Stomach smooth muscle (tissue), 2 donors: Measurements from ENCODE around the gene C4orf54.

ENCODE experiments used
- H3K27ac ChIP-seq: one replicate; pipeline ENCODE4 v1.7.0; 2013; ENCODE audit warnings: mild to moderate bottlenecking, low read length, inconsistent platforms
- H3K27me3 ChIP-seq, 2 donors: one replicate each; pipeline ENCODE4 v1.7.0; 2013; ENCODE audit warnings: low read length in 2 of 2; ENCODE audit not compliant: insufficient read depth in 2 of 2, control insufficient read depth in 1 of 2
- H3K36me3 ChIP-seq, 2 donors: one replicate each; pipeline ENCODE4 v1.7.0; 2013; ENCODE audit warnings: low read length in 2 of 2; ENCODE audit not compliant: control insufficient read depth in 2 of 2, insufficient read depth in 2 of 2
- H3K4me1 ChIP-seq: one replicate; pipeline ENCODE4 v1.7.0; 2013; ENCODE audit warnings: low read length; ENCODE audit not compliant: control insufficient read depth, insufficient read depth
- H3K4me3 ChIP-seq, 2 donors: one replicate each; pipeline ENCODE4 v1.7.0; 2013; ENCODE audit warnings: low read length in 2 of 2
- H3K9ac ChIP-seq, 2 donors: one replicate each; pipeline ENCODE4 v1.7.0; 2013; ENCODE audit warnings: low read length in 2 of 2, mild to moderate bottlenecking in 1 of 2
- H3K9me3 ChIP-seq, 2 donors: one replicate each; pipeline ENCODE4 v1.7.0; 2013; ENCODE audit warnings: low read length in 2 of 2; ENCODE audit not compliant: control insufficient read depth in 2 of 2
- donor health status: healthy.
- donor health status: Pancreatic carcinoma.

Gene C4orf54

GRCh38 chr4:99652596-99653436 is 4.8 kb downstream of the C4orf54 start:
- Histone ChIP-seq H3K4me1 (peaks cover 4% of the 10 kb centered on the region), H3K9ac (no peak overlapping the region), H3K27me3 (no peaks in the 10 kb centered on the region), H3K36me3 (no peaks in the 10 kb centered on the region), H3K4me3 (no peak overlapping the region), H3K27ac (no peak overlapping the region), H3K9me3 (no peaks in the 10 kb centered on the region)

DNA sequence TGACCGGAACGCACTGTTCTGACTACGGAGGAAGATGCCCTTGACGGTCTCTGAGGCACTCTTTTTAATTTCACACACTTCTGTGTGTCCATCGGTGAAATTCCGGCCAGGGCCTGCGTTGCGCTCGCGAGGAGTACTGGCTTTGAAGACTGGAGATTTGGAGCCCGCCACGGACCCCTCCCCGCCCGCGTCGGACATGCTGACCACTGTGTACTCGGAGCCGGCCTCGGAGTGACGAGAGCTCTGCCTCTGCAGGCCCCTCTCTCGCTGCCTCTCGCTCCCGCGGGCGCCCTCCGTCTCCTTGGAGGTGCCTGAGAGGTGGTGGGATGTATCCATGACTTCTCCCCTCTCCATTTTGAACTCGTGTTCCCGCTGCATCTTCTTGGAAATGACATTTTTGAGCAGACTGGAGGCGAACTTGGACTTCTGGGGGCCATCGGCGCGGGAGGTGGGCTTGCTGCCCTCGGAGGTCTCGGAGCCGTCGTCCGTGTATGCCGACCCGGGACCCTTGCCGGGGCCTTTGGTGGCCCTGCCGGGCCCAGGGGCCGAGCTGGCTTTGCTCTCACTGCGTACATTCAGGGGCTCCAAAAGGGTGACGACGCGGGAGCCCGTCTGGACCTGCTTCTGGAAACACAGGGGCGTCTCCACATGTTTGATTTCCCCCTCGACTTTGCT is 5.7 kb downstream of the C4orf54 start:
- Histone ChIP-seq H3K4me3 (no peak overlapping the region), H3K4me1 (peaks cover 4% of the 10 kb centered on the region), H3K27me3 (no peaks in the 10 kb centered on the region), H3K9me3 (no peaks in the 10 kb centered on the region), H3K9ac (no peak overlapping the region), H3K36me3 (no peaks in the 10 kb centered on the region), H3K27ac (no peak overlapping the region)

- no peak overlapping the region for H3K27ac ChIP-seq
- no peak overlapping the region for H3K4me3 ChIP-seq
- H3K36me3 ChIP-seq: no peaks in the 10 kb centered on the region
- no peaks in the 10 kb centered on the region for H3K27me3 ChIP-seq
- peaks cover 6% of the 10 kb centered on the region for H3K4me1 ChIP-seq
- H3K9ac ChIP-seq: no peak overlapping the region
- no peaks in the 10 kb centered on the region for H3K9me3 ChIP-seq
Observed at GRCh38 chr4:99651016-99651769, 6.4 kb downstream of the C4orf54 start.

DNA sequence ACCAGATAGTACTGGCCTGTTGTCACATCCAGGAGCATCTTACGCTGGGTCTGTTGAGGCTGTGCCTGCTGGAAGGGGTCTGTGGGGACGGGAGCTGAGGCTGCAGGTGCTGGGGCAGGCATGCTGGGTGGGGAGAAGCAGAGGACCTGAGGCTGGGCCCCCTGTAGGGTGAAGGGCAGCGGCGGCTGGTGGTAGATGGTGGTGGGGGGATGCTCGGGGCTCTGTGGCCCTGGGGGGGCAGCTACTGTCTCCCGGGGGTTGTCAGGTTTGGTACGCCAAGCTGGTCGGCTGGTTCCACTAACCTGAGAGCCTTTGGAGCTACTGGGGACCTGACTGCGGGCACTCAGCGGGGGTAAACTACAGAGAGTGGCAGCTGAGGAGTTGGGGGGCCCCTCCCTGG is 7.8 kb downstream of the C4orf54 start:
- peaks cover 7% of the 10 kb centered on the region for H3K4me1 ChIP-seq
- H3K36me3 ChIP-seq: no peaks in the 10 kb centered on the region
- no peak overlapping the region for H3K9ac ChIP-seq
- no peaks in the 10 kb centered on the region for H3K27me3 ChIP-seq
- no peaks in the 10 kb centered on the region for H3K9me3 ChIP-seq
- no peak overlapping the region for H3K4me3 ChIP-seq
- H3K27ac ChIP-seq: no peak overlapping the region

DNA sequence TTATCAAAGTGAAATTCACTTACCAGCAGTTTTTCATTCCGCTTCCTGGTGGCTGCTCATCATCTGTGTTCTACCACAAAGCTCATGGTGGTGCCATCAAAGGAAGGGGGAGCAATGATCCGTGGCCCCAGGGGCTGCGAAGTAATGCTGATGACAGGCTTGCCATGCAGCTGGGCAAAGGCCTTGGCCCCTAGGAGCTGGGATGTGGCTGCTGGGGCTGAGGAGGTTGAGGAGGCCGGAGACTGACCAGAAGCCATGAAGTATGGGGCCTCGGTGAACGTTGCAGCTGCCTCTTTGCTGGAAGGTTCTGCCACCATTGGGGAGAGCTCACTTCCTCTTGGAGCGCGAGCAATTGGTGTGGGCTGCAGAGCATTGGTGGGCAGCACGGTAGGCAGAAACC is 8.4 kb downstream of the C4orf54 start:
- Histone ChIP-seq H3K27me3 (no peaks in the 10 kb centered on the region), H3K4me3 (no peak overlapping the region), H3K4me1 (peaks cover 7% of the 10 kb centered on the region), H3K27ac (no peak overlapping the region), H3K36me3 (no peaks in the 10 kb centered on the region), H3K9ac (no peak overlapping the region), H3K9me3 (no peaks in the 10 kb centered on the region)

DNA sequence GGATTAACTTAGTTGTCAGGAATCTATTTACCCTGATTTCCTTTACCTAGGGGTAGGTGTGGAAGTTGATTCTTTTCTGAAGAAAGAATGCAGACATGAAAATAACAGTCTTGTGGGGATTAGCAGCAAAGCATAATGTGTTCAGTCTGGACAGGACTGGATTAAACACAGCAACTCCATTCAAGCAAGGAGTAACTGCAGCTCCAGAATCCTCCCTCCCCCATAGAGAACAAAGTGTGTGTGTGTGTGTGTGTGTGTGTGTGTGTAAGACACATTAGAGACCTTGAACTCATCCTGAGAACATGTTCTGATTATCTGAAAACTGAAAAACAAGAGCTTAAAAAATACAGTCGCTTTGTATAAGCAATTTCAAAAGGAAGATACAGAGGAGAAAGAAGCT is 9.3 kb downstream of the C4orf54 start:
- Histone ChIP-seq H3K9me3 (no peaks in the 10 kb centered on the region), H3K4me1 (peaks cover 9% of the 10 kb centered on the region), H3K27me3 (no peaks in the 10 kb centered on the region), H3K27ac (no peak overlapping the region), H3K36me3 (no peaks in the 10 kb centered on the region), H3K9ac (no peak overlapping the region), H3K4me3 (no peak overlapping the region)

GRCh38 chr4:99647071-99647470 is 10.6 kb downstream of the C4orf54 start:
- H3K27me3 ChIP-seq: no peaks in the 10 kb centered on the region

GRCh38 chr4:99645638-99646037 is 12.0 kb downstream of the C4orf54 start:
- no peak overlapping the region for H3K9ac ChIP-seq
- H3K4me1 ChIP-seq: peaks cover 12% of the 10 kb centered on the region
- H3K36me3 ChIP-seq: no peaks in the 10 kb centered on the region
- H3K27me3 ChIP-seq: no peaks in the 10 kb centered on the region
- H3K27ac ChIP-seq: no peak overlapping the region
- H3K9me3 ChIP-seq: no peaks in the 10 kb centered on the region
- no peak overlapping the region for H3K4me3 ChIP-seq

More at GRCh38 chr4:99647071-99647470, 10.6 kb downstream of the C4orf54 start:
- Histone ChIP-seq H3K4me1 (peaks cover 12% of the 10 kb centered on the region), H3K4me3 (no peak overlapping the region), H3K9ac (no peak overlapping the region), H3K36me3 (no peaks in the 10 kb centered on the region), H3K9me3 (no peaks in the 10 kb centered on the region), H3K27ac (no peak overlapping the region)

DNA sequence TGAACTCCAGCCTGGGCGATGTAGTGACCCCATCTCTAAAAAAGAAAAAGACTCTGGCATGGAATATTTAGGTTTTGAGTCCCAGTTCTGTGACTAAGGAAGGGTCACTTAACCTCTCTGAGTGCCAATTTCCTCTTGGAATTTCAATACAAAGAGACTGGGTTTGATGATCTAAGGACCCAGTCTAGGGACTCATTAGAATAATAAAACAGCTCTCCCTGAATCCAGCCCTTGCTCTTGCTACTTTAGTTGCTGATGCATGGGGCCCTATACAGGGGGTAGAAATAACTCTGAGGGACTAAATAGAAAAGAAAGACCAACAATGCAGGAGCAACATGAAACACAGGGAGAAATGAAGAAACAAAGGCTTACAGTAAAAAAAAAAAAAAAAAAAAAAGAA is 12.6 kb downstream of the C4orf54 start:
- Histone ChIP-seq H3K9ac (no peak overlapping the region), H3K27ac (no peak overlapping the region), H3K27me3 (no peaks in the 10 kb centered on the region), H3K4me1 (peaks cover 12% of the 10 kb centered on the region), H3K9me3 (no peaks in the 10 kb centered on the region), H3K4me3 (no peak overlapping the region), H3K36me3 (no peaks in the 10 kb centered on the region)

DNA sequence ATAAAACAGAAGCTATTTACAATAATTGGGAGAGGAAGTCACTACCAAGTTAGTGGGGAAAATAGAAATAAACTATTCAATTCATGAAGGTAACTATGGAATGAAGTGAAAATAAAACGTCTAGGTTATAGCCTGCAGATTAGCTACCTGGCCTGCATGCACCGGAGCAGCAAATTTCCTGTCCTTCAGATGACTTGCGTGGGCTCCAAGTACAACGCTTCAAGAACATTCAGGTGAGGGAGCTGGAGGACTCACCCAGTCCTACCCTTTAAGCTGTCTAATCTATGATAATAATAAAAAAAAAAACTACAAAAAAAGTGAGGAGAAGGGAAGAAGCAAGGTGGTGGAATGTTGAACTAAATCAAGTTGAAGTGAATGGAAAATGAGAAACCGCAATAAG is 13.2 kb downstream of the C4orf54 start:
- Histone ChIP-seq H3K4me3 (no peak overlapping the region), H3K9ac (no peak overlapping the region), H3K36me3 (no peaks in the 10 kb centered on the region), H3K27me3 (no peaks in the 10 kb centered on the region), H3K27ac (no peak overlapping the region), H3K4me1 (peaks cover 12% of the 10 kb centered on the region), H3K9me3 (no peaks in the 10 kb centered on the region)
